Mucosa of stomach (tissue), 1 donor: ENCODE results near the gene WDTC1.

Source experiments
- H3K27me3 ChIP-seq: one replicate; pipeline ENCODE4 v1.7.0; 2013; ENCODE audit warnings: mild to moderate bottlenecking, low read length; ENCODE audit not compliant: control insufficient read depth, insufficient read depth
- H3K36me3 ChIP-seq: one replicate; pipeline ENCODE4 v1.7.0; 2013; ENCODE audit warnings: low read length; ENCODE audit not compliant: control insufficient read depth, insufficient read depth
- H3K4me1 ChIP-seq: one replicate; pipeline ENCODE4 v1.7.0; 2013; ENCODE audit warnings: mild to moderate bottlenecking, low read length; ENCODE audit not compliant: control insufficient read depth, insufficient read depth
- H3K4me3 ChIP-seq: one replicate; pipeline ENCODE4 v1.7.0; 2013; ENCODE audit warnings: low read length
- H3K9ac ChIP-seq: one replicate; pipeline ENCODE4 v1.7.0; 2013; ENCODE audit warnings: mild to moderate bottlenecking, low read length, moderate library complexity
- H3K9me3 ChIP-seq: one replicate; pipeline ENCODE4 v1.7.0; 2013; ENCODE audit warnings: mild to moderate bottlenecking, low read length, moderate library complexity; ENCODE audit not compliant: control insufficient read depth
- donor health status: Pancreatic carcinoma.

Gene WDTC1

GRCh38 chr1:27331922-27332321, 97.5 kb downstream of the WDTC1 start:
- Histone ChIP-seq H3K36me3 (peaks cover 20% of the 10 kb centered on the region), H3K9me3 (no peaks in the 10 kb centered on the region), H3K9ac (no peak overlapping the region), H3K4me3 (no peak overlapping the region), H3K27me3 (no peaks in the 10 kb centered on the region), H3K4me1 (no peaks in the 10 kb centered on the region)

GRCh38 chr1:27332536-27333281, 98.3 kb downstream of the WDTC1 start:
- peaks cover 20% of the 10 kb centered on the region for H3K36me3 ChIP-seq
- no peak overlapping the region for H3K4me3 ChIP-seq
- no peaks in the 10 kb centered on the region for H3K4me1 ChIP-seq
- H3K9ac ChIP-seq, result no peak overlapping the region
- no peaks in the 10 kb centered on the region for H3K27me3 ChIP-seq
- no peaks in the 10 kb centered on the region for H3K9me3 ChIP-seq

- no peaks in the 10 kb centered on the region for H3K9me3 ChIP-seq
- H3K4me3 ChIP-seq, result no peak overlapping the region
- H3K27me3 ChIP-seq, result no peaks in the 10 kb centered on the region
- H3K4me1 ChIP-seq, result no peaks in the 10 kb centered on the region
- no peak overlapping the region for H3K9ac ChIP-seq
- peaks cover 20% of the 10 kb centered on the region for H3K36me3 ChIP-seq
Observed at GRCh38 chr1:27333717-27334279, 99.4 kb downstream of the WDTC1 start.

- Histone ChIP-seq H3K36me3 (peaks cover 20% of the 10 kb centered on the region), H3K27me3 (no peaks in the 10 kb centered on the region)
Observed at GRCh38 chr1:27335506-27336422, 101.3 kb downstream of the WDTC1 start.

GRCh38 chr1:27336756-27337155, 102.3 kb downstream of the WDTC1 start:
- Histone ChIP-seq H3K9me3 (no peaks in the 10 kb centered on the region), H3K9ac (no peak overlapping the region), H3K4me3 (no peak overlapping the region), H3K4me1 (peaks cover 11% of the 10 kb centered on the region), H3K27me3 (no peaks in the 10 kb centered on the region), H3K36me3 (peaks cover 20% of the 10 kb centered on the region)

More at GRCh38 chr1:27335506-27336422, 101.3 kb downstream of the WDTC1 start:
- H3K4me3 ChIP-seq, result no peak overlapping the region
- no peak overlapping the region for H3K9ac ChIP-seq
- H3K9me3 ChIP-seq, result no peaks in the 10 kb centered on the region
- peaks cover 2% of the 10 kb centered on the region for H3K4me1 ChIP-seq

GRCh38 chr1:27338751-27339150, 104.3 kb downstream of the WDTC1 start:
- Histone ChIP-seq H3K36me3 (peaks cover 3% of the 10 kb centered on the region), H3K4me3 (no peak overlapping the region), H3K4me1 (peaks cover 26% of the 10 kb centered on the region), H3K9me3 (no peaks in the 10 kb centered on the region), H3K9ac (no peak overlapping the region), H3K27me3 (no peaks in the 10 kb centered on the region)

- no peaks in the 10 kb centered on the region for H3K27me3 ChIP-seq
- H3K4me1 ChIP-seq, result peaks cover 27% of the 10 kb centered on the region
- no peak overlapping the region for H3K4me3 ChIP-seq
- no peak overlapping the region for H3K9ac ChIP-seq
- H3K36me3 ChIP-seq, result no peaks in the 10 kb centered on the region
- H3K9me3 ChIP-seq, result no peaks in the 10 kb centered on the region
Observed at GRCh38 chr1:27339213-27339612, 104.8 kb downstream of the WDTC1 start.

GRCh38 chr1:27341525-27342252, 107.3 kb downstream of the WDTC1 start, which contains the start of gene SYTL1:
Gene SYTL1 (plus strand): TSS chr1:27342022. CDS start chr1:27345335, 3,313 bp downstream.
- Histone ChIP-seq H3K4me1 (peaks cover 27% of the 10 kb centered on the region), H3K9ac (peak within 1 kb of the TSS; percentile 73), H3K27me3 (no peaks in the 10 kb centered on the region), H3K4me3 (peak within 1 kb of the TSS; percentile 46), H3K9me3 (no peaks in the 10 kb centered on the region), H3K36me3 (no peaks in the 10 kb centered on the region)

- Histone ChIP-seq H3K9ac (peak overlapping the region; percentile 73), H3K4me1 (peaks cover 31% of the 10 kb centered on the region), H3K9me3 (no peaks in the 10 kb centered on the region), H3K27me3 (no peaks in the 10 kb centered on the region), H3K36me3 (no peaks in the 10 kb centered on the region), H3K4me3 (peak overlapping the region; percentile 46)
Observed at GRCh38 chr1:27342391-27342777, 108.0 kb downstream of the WDTC1 start.

- Histone ChIP-seq H3K9me3 (no peaks in the 10 kb centered on the region), H3K36me3 (no peaks in the 10 kb centered on the region), H3K27me3 (no peaks in the 10 kb centered on the region), H3K9ac (peak overlapping the region; percentile 73), H3K4me1 (peaks cover 31% of the 10 kb centered on the region), H3K4me3 (peak overlapping the region; percentile 46)
Observed at GRCh38 chr1:27342778-27343638, 108.6 kb downstream of the WDTC1 start.

GRCh38 chr1:27343639-27344025, 109.2 kb downstream of the WDTC1 start:
- peak overlapping the region; percentile 46 for H3K4me3 ChIP-seq

More at GRCh38 chr1:27343639-27344025, 109.2 kb downstream of the WDTC1 start:
- no peaks in the 10 kb centered on the region for H3K9me3 ChIP-seq
- H3K9ac ChIP-seq, result peak overlapping the region; percentile 73
- H3K27me3 ChIP-seq, result no peaks in the 10 kb centered on the region
- H3K36me3 ChIP-seq, result no peaks in the 10 kb centered on the region
- peaks cover 32% of the 10 kb centered on the region for H3K4me1 ChIP-seq
